GM12891 (cell line): ENCODE results near the gene BRCA2. TPM values are rescaled to one million over a fixed set of nuclear protein-coding genes. Genes with fewer than 3 reads are reported as not detected.

Source experiments
- DNase-seq: peaks from one replicate; pipeline ENCODE4 v3.0.0; 2011; ENCODE audit warnings: low spot score; ENCODE audit not compliant: insufficient read length
- FAIRE-seq: peaks from 2 replicates; lab custom pipeline; 2011; peaks lifted over from hg19 to GRCh38; lab: Jason Lieb, UNC
- PAX5 ChIP-seq: IDR thresholded peaks from 2 replicates; pipeline ENCODE4 v1.6.1; 2011; ENCODE audit warnings: low read length, moderate library complexity, mild to moderate bottlenecking; ENCODE audit not compliant: insufficient read depth, severe bottlenecking
- POLR2A ChIP-seq: IDR thresholded peaks from 2 replicates; pipeline ENCODE4 v1.6.1; 2011; ENCODE audit warnings: low read depth, low read length, control low read depth
- POLR2AphosphoS5 ChIP-seq: IDR thresholded peaks from 2 replicates; pipeline ENCODE4 v1.6.1; 2011; ENCODE audit warnings: low read depth, low read length, control low read depth
- POU2F2 ChIP-seq: IDR thresholded peaks from 2 replicates; pipeline ENCODE4 v1.6.1; 2011; ENCODE audit warnings: low read depth, mild to moderate bottlenecking, control low read depth, low read length, moderate library complexity
- SPI1 ChIP-seq: IDR thresholded peaks from 2 replicates; pipeline ENCODE4 v1.6.1; 2011; ENCODE audit warnings: low read depth, low read length, control low read depth
- TAF1 ChIP-seq: IDR thresholded peaks from 2 replicates; pipeline ENCODE4 v1.6.1; 2011; ENCODE audit warnings: low read depth, low read length, control low read depth
- polyA plus RNA-seq: library from polyadenylated mRNA; unstranded; fragments of >200 nt; gene quantifications from one replicate; pipeline ENCODE4 v1.2.1, GENCODE V29; 2012; ENCODE audit warnings: low read depth, missing spikeins, inconsistent platforms; ENCODE audit not compliant: missing spikeins

The BRCA2 gene
- 6.7 TPM for polyA plus RNA-seq

GRCh38 chr13:32315238-32316027 lies at the start of gene BRCA2, which contains the start of gene ZAR1L:
TSS of gene BRCA2 (plus strand) at chr13:32315508. CDS start at chr13:32316461, 953 bp downstream.
TSS of gene ZAR1L (minus strand) at chr13:32315363. CDS start at chr13:32311925, 3,438 bp downstream.
- peak; percentile 68 for DNase-seq
- peak; percentile 94 for FAIRE-seq
- peak; percentile 80 for TF ChIP-seq POU2F2
- peak; percentile 79 for TF ChIP-seq TAF1
- TF ChIP-seq POLR2A: peak; percentile 97
- no peak for TF ChIP-seq PAX5
- peak; percentile 35; the same call in 1 of the 2 replicates for TF ChIP-seq SPI1
- TF ChIP-seq POLR2AphosphoS5: peak; percentile 95

GRCh38 chr13:32265726-32266125 lies 49.6 kb upstream of the BRCA2 start:
- TF ChIP-seq PAX5 (no peak), POU2F2 (no peak), TAF1 (no peak), POLR2AphosphoS5 (no peak), SPI1 (no peak), POLR2A (no peak)
- DNase-seq (no peak), FAIRE-seq (no peak)

GRCh38 chr13:32266130-32266529 lies 49.2 kb upstream of the BRCA2 start:
- FAIRE-seq (no peak), DNase-seq (no peak)
- TF ChIP-seq POU2F2 (no peak), POLR2A (no peak), POLR2AphosphoS5 (no peak), PAX5 (no peak), TAF1 (no peak), SPI1 (no peak)

GRCh38 chr13:32267836-32268439 lies 47.4 kb upstream of the BRCA2 start:
- FAIRE-seq: peak; percentile 63
- no peak for TF ChIP-seq POU2F2
- TF ChIP-seq POLR2AphosphoS5: no peak
- no peak for TF ChIP-seq POLR2A
- TF ChIP-seq PAX5: no peak
- TF ChIP-seq SPI1: no peak
- TF ChIP-seq TAF1: no peak
- DNase-seq: peak; percentile 20

- FAIRE-seq: no peak
- DNase-seq: no peak
- no peak for TF ChIP-seq PAX5
- no peak for TF ChIP-seq POLR2A
- TF ChIP-seq SPI1: no peak
- TF ChIP-seq POLR2AphosphoS5: no peak
- TF ChIP-seq TAF1: no peak
- TF ChIP-seq POU2F2: no peak
Measured at GRCh38 chr13:32272021-32272683, 43.2 kb upstream of the BRCA2 start.

GRCh38 chr13:32277839-32278238 lies 37.5 kb upstream of the BRCA2 start:
- TF ChIP-seq POU2F2 (no peak), PAX5 (no peak)
- DNase-seq (no peak), FAIRE-seq (no peak)

GRCh38 chr13:32278426-32278825 lies 36.9 kb upstream of the BRCA2 start:
- DNase-seq: no peak
- FAIRE-seq: no peak
- TF ChIP-seq SPI1 (no peak), POLR2A (no peak), POU2F2 (no peak)

- FAIRE-seq (no peak), DNase-seq (no peak)
- TF ChIP-seq POLR2A (no peak), POLR2AphosphoS5 (no peak), SPI1 (no peak), POU2F2 (no peak)
Measured at GRCh38 chr13:32281096-32281495, 34.2 kb upstream of the BRCA2 start.

GRCh38 chr13:32282096-32282711 lies 33.1 kb upstream of the BRCA2 start:
- FAIRE-seq: no peak
- DNase-seq: no peak
- TF ChIP-seq TAF1: no peak
- TF ChIP-seq PAX5: no peak
- TF ChIP-seq POLR2A: no peak
- TF ChIP-seq SPI1: no peak
- no peak for TF ChIP-seq POLR2AphosphoS5
- no peak for TF ChIP-seq POU2F2
